Measurements from ENCODE around the gene CHD9.

DNA sequence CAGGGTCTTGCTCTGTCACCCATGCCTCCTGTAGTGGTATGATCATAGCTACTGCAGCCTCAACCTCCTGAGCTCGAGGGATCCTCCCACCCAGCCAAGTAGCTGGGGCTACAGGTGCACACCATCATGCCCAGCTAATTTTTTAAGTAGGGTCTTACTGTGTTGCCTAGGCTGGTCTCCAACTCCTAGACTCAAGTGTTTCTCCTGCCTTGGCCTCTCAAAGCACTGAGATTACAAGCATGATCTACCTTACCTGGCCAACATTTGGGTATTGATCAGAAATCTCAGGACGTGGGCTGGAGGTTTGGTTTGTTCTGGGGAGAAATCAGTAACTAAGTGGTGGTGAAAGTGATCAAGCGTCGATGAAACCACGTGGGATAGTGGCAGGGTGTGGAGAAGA, 4.1 kb downstream of the CHD9 start:
- TF ChIP-seq XRCC5 (IDR thresholded peaks at IDR 0.05; ENCODE audit: low read depth, low read length) = no peak
- no peak for TF ChIP-seq LCOR (CRISPR knock-in tag; IDR thresholded peaks at IDR 0.05)
- no peak for TF ChIP-seq FOXK1 (CRISPR knock-in tag; IDR thresholded peaks at IDR 0.05; ENCODE audit: borderline replicate concordance)
